ENCODE data around the gene HNRNPC. TPM values are rescaled to one million over a fixed set of nuclear protein-coding genes. Genes with fewer than 3 reads are reported as not detected.

HNRNPC gene
- total and polyA plus RNA-seq, 2 experiments from 2014 or later, result 513 to 800 TPM

DNA sequence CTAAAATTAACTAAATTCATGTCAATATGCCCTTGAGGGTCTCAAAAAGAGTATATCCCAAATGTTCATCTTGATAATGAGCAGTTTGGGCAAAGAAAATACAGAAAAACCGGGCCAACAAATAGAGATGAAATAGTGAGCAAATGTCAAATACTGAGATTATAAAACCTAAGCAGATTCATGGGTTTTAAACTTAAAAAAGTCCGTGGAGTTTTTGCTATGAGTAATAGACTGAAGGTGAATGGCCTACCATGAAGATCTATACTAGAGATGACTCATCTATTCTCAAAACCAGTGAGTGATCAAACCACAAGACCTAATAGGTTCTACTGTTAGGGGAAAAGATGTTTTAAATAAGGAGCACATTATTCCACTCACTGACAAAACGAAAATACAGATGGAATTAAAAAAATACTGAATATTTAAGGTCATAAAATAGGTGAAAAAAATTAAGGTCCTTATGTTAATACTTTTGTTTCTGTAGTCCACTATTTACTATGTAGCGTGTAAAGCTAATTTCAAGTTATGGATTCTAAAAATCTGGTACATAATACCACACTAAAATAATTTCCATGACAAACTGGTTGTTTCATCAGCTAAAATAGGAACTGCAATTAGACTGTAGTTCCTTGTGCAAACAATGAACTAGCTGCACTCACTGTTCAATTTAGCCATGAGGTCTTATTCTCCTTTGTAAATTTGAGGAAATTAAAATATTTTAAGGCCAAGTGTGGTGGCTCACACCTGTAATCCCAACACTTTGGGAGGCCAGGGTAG, 5.0 kb downstream of the HNRNPC start:
- peak overlapping the region; percentile 50 for H3K27ac ChIP-seq
- H3K4me3 ChIP-seq, result no peak overlapping the region
- peaks cover 95% of the 10 kb centered on the region for H4K20me1 ChIP-seq (ENCODE audit: insufficient read depth, poor library complexity, severe bottlenecking)
- H3K79me2 ChIP-seq, result peaks cover 98% of the 10 kb centered on the region
- DNase-seq (ENCODE audit: low spot score), result no peak
- TF ChIP-seq EZH2phosphoT487 (IDR thresholded peaks at IDR 0.05; ENCODE audit: low read depth, severe bottlenecking, unreplicated experiment) (no peak), CTCF (IDR thresholded peaks at IDR 0.05; ENCODE audit: poor library complexity) (no peak), EZH2 (IDR thresholded peaks at IDR 0.05; ENCODE audit: borderline replicate concordance) (no peak)
- H3K4me2 ChIP-seq, result peak overlapping the region; percentile 90
- H3K36me3 ChIP-seq (replicated peaks; ENCODE audit: insufficient read depth, low read depth), result peaks cover 14% of the 10 kb centered on the region
- WGBS (ENCODE audit: low lambda C conversion rate, missing lambda C conversion rate), result 61% methylated on average over 4 of the region's 4 CpGs
- no peaks in the 10 kb centered on the region for H3K9me3 ChIP-seq (ENCODE audit: low read depth)
- no peak overlapping the region for H2AFZ ChIP-seq
- no peaks in the 10 kb centered on the region for H3K27me3 ChIP-seq
- H3K4me1 ChIP-seq (ENCODE audit: insufficient read depth), result peaks cover 41% of the 10 kb centered on the region
- H3K9me2 ChIP-seq (replicated peaks; ENCODE audit: insufficient read depth), result no peaks in the 10 kb centered on the region

DNA sequence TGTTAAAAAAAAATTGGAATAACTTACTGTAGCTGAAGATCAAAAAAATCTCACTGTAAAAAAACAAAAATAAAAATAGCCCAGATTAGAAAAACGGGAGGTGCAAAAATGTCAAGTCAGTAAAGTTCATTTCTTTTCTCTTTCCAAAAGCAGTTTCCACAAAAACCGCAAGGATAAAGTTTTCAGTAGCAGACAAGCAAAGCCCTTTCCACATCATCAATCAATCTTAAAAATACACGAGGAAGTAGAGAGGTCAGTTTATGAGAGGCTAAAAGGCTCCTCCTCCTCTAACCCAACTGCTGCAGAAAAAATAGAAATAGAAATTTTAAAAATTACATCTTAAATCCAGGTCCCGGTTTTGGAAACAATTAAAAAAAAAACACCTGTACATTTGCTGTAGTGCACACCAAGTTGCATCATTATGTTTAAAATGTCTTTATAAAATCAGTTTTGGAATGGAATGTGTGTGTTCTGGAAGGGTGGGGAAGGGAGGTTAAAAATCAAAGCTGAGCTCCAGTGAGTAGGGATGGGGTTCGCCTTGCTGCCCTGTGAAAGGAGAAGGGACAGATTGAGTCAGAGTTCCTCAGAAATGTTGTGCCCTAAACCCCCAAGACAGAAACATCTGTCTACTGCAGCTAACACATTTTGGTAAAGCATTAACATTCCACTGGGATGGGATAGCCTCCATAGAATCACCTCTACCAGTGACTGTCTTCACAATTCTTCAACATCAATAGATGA, 5.8 kb downstream of the HNRNPC start:
- TF ChIP-seq CTCF (IDR thresholded peaks at IDR 0.05; ENCODE audit: poor library complexity), result no peak
- TF ChIP-seq EZH2 (IDR thresholded peaks at IDR 0.05; ENCODE audit: borderline replicate concordance), result no peak
- no peak for TF ChIP-seq EZH2phosphoT487 (IDR thresholded peaks at IDR 0.05; ENCODE audit: low read depth, severe bottlenecking, unreplicated experiment)
- Histone ChIP-seq H3K27me3 (no peaks in the 10 kb centered on the region), H3K4me1 (ENCODE audit: insufficient read depth) (peaks cover 44% of the 10 kb centered on the region), H3K9me3 (ENCODE audit: low read depth) (no peaks in the 10 kb centered on the region), H3K79me2 (peaks cover 100% of the 10 kb centered on the region), H3K4me2 (peak overlapping the region; percentile 90), H3K4me3 (no peak overlapping the region), H4K20me1 (ENCODE audit: insufficient read depth, poor library complexity, severe bottlenecking) (peaks cover 100% of the 10 kb centered on the region), H2AFZ (no peak overlapping the region), H3K9me2 (replicated peaks; ENCODE audit: insufficient read depth) (no peaks in the 10 kb centered on the region), H3K36me3 (replicated peaks; ENCODE audit: insufficient read depth, low read depth) (peaks cover 14% of the 10 kb centered on the region), H3K27ac (peak overlapping the region; percentile 50)
- no peak for DNase-seq (ENCODE audit: low spot score)
- WGBS (ENCODE audit: low lambda C conversion rate, missing lambda C conversion rate), result 48% methylated on average over 5 of the region's 5 CpGs

- TF ChIP-seq EZH2 (IDR thresholded peaks at IDR 0.05; ENCODE audit: borderline replicate concordance), result no peak
- TF ChIP-seq CTCF (IDR thresholded peaks at IDR 0.05; ENCODE audit: poor library complexity), result no peak
- no peak for TF ChIP-seq EZH2phosphoT487 (IDR thresholded peaks at IDR 0.05; ENCODE audit: low read depth, severe bottlenecking, unreplicated experiment)
- no peak overlapping the region for H3K27ac ChIP-seq
- H3K9me3 ChIP-seq (ENCODE audit: low read depth), result no peaks in the 10 kb centered on the region
- peak overlapping the region; percentile 90 for H3K4me2 ChIP-seq
- no peaks in the 10 kb centered on the region for H3K9me2 ChIP-seq (replicated peaks; ENCODE audit: insufficient read depth)
- WGBS (ENCODE audit: low lambda C conversion rate, missing lambda C conversion rate), result 72% methylated on average over 3 of the region's 3 CpGs
- H2AFZ ChIP-seq, result no peak overlapping the region
- peaks cover 54% of the 10 kb centered on the region for H3K4me1 ChIP-seq (ENCODE audit: insufficient read depth)
- DNase-seq (ENCODE audit: low spot score), result no peak
- no peak overlapping the region for H3K4me3 ChIP-seq
- peaks cover 10% of the 10 kb centered on the region for H3K36me3 ChIP-seq (replicated peaks; ENCODE audit: insufficient read depth, low read depth)
- H4K20me1 ChIP-seq (ENCODE audit: insufficient read depth, poor library complexity, severe bottlenecking), result peaks cover 100% of the 10 kb centered on the region
- peaks cover 100% of the 10 kb centered on the region for H3K79me2 ChIP-seq
- no peaks in the 10 kb centered on the region for H3K27me3 ChIP-seq
Observed at GRCh38 chr14:21262410-21262809, 6.8 kb downstream of the HNRNPC start.
